HUES6 (cell line): ENCODE results near the gene EDEM1.
"Not testable (repeated sequence)": the region's sequence is repeated elsewhere in the genome, so short reads cannot be mapped to it uniquely, and the experiment has no call there.

Experiments used
- H3K27ac ChIP-seq: 2 replicates; pipeline ENCODE4 v1.7.0; 2013; ENCODE audit warnings: low read depth, mild to moderate bottlenecking, low read length, inconsistent platforms
- H3K27me3 ChIP-seq: 2 replicates; pipeline ENCODE4 v1.6.1; 2013; ENCODE audit warnings: low read length; ENCODE audit not compliant: control insufficient read depth, insufficient read depth
- H3K36me3 ChIP-seq: 2 replicates; pipeline ENCODE4 v1.6.1; 2013; ENCODE audit warnings: low read length; ENCODE audit not compliant: control insufficient read depth, insufficient read depth
- H3K4me1 ChIP-seq: 2 replicates; pipeline ENCODE4 v1.6.1; 2013; ENCODE audit warnings: low read length; ENCODE audit not compliant: control insufficient read depth, insufficient read depth
- H3K4me3 ChIP-seq: 2 replicates; pipeline ENCODE4 v1.5.1; 2013; ENCODE audit warnings: low read depth, low read length
- H3K9ac ChIP-seq: one replicate; pipeline ENCODE4 v1.6.1; 2013; ENCODE audit warnings: mild to moderate bottlenecking, low read length
- H3K9me3 ChIP-seq: 2 replicates; pipeline ENCODE4 v1.6.1; 2013; ENCODE audit warnings: low read depth, low read length; ENCODE audit not compliant: control insufficient read depth, insufficient read depth

The EDEM1 gene

GRCh38 chr3:5172018-5172417 lies 15.5 kb upstream of the EDEM1 start:
- Histone ChIP-seq H3K9me3 (no peaks in the 10 kb centered on the region), H3K9ac (no peak overlapping the region), H3K4me1 (no peaks in the 10 kb centered on the region), H3K36me3 (peaks cover 47% of the 10 kb centered on the region), H3K27me3 (no peaks in the 10 kb centered on the region), H3K27ac (no peak overlapping the region), H3K4me3 (no peak overlapping the region)

GRCh38 chr3:5179036-5179435 lies 8.5 kb upstream of the EDEM1 start:
- not testable (repeated sequence) for H3K4me1 ChIP-seq, H3K27ac ChIP-seq, H3K27me3 ChIP-seq, H3K9me3 ChIP-seq, H3K9ac ChIP-seq, H3K4me3 ChIP-seq
- H3K36me3 ChIP-seq = peaks cover 46% of the 10 kb centered on the region

GRCh38 chr3:5181469-5182141 lies 5.9 kb upstream of the EDEM1 start:
- Histone ChIP-seq H3K4me1 (peaks cover 9% of the 10 kb centered on the region; the same call in 1 of the 2 replicates), H3K4me3 (no peak overlapping the region), H3K36me3 (peaks cover 28% of the 10 kb centered on the region)

DNA sequence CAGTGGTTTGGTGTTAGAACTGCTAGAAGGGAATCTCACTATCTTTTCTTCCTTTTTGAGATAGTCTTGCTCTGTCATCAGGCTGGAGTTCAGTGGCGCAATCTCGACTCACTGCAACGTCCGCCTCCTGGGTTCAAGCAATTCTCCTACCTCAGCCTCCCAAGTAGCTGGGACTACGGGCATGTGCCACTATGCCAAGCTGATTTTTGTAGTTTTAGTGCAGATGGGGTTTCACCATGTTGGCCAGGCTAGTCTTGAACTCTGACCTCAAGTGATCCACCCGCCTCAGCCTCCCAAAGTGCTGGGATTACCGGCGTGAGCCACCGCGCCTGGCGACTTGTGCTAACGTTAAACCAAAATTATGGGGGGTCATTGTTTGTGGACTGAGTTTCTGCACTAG lies 3.8 kb upstream of the EDEM1 start:
- not testable (repeated sequence) for H3K4me1 ChIP-seq, H3K27ac ChIP-seq

More at GRCh38 chr3:5181469-5182141, 5.9 kb upstream of the EDEM1 start:
- Histone ChIP-seq H3K27me3 (no peaks in the 10 kb centered on the region), H3K9me3 (no peaks in the 10 kb centered on the region), H3K9ac (no peak overlapping the region), H3K27ac (no peak overlapping the region)

GRCh38 chr3:5184499-5184898 lies 3.0 kb upstream of the EDEM1 start:
- Histone ChIP-seq H3K9me3 (no peaks in the 10 kb centered on the region), H3K9ac (no peak overlapping the region), H3K27me3 (no peaks in the 10 kb centered on the region), H3K4me1 (peaks cover 15% of the 10 kb centered on the region), H3K36me3 (peaks cover 18% of the 10 kb centered on the region), H3K4me3 (no peak overlapping the region), H3K27ac (no peak overlapping the region)

More for the DNA sequence above, 3.8 kb upstream of the EDEM1 start:
- H3K27me3 ChIP-seq, H3K4me3 ChIP-seq, H3K9ac ChIP-seq, H3K9me3 ChIP-seq: not testable (repeated sequence)
- H3K36me3 ChIP-seq = peaks cover 19% of the 10 kb centered on the region

- H3K4me1 ChIP-seq = peaks cover 15% of the 10 kb centered on the region
- H3K27me3 ChIP-seq = no peaks in the 10 kb centered on the region
- H3K9me3 ChIP-seq = no peaks in the 10 kb centered on the region
- no peak overlapping the region for H3K9ac ChIP-seq
- H3K27ac ChIP-seq = no peak overlapping the region
- no peak overlapping the region for H3K4me3 ChIP-seq
- H3K36me3 ChIP-seq = peaks cover 14% of the 10 kb centered on the region
These were observed 2.3 kb upstream of the EDEM1 start for GRCh38 chr3:5185093-5185673.

GRCh38 chr3:5186089-5186857 lies 1.2 kb upstream of the EDEM1 start:
- Histone ChIP-seq H3K27me3 (no peaks in the 10 kb centered on the region), H3K4me1 (peaks cover 18% of the 10 kb centered on the region), H3K4me3 (peak overlapping the region; percentile 71; the same call in 1 of the 2 replicates), H3K9ac (no peak overlapping the region), H3K36me3 (peaks cover 9% of the 10 kb centered on the region), H3K27ac (no peak overlapping the region), H3K9me3 (no peaks in the 10 kb centered on the region)

- Histone ChIP-seq H3K9ac (peak overlapping the region; percentile 69), H3K27ac (no peak overlapping the region), H3K9me3 (no peaks in the 10 kb centered on the region), H3K4me3 (peak overlapping the region; percentile 71), H3K4me1 (peaks cover 21% of the 10 kb centered on the region), H3K36me3 (peaks cover 4% of the 10 kb centered on the region; the same call in 1 of the 2 replicates), H3K27me3 (no peaks in the 10 kb centered on the region)
These were observed 700 bp upstream of the EDEM1 start for GRCh38 chr3:5186858-5187155.

GRCh38 chr3:5187920-5188418 lies 462 bp downstream of the EDEM1 start:
- Histone ChIP-seq H3K9ac (peak overlapping the region; percentile 92), H3K4me1 (peaks cover 25% of the 10 kb centered on the region), H3K27ac (peak overlapping the region; percentile 95), H3K36me3 (no peaks in the 10 kb centered on the region), H3K9me3 (no peaks in the 10 kb centered on the region), H3K27me3 (no peaks in the 10 kb centered on the region), H3K4me3 (peak overlapping the region; percentile 83)

DNA sequence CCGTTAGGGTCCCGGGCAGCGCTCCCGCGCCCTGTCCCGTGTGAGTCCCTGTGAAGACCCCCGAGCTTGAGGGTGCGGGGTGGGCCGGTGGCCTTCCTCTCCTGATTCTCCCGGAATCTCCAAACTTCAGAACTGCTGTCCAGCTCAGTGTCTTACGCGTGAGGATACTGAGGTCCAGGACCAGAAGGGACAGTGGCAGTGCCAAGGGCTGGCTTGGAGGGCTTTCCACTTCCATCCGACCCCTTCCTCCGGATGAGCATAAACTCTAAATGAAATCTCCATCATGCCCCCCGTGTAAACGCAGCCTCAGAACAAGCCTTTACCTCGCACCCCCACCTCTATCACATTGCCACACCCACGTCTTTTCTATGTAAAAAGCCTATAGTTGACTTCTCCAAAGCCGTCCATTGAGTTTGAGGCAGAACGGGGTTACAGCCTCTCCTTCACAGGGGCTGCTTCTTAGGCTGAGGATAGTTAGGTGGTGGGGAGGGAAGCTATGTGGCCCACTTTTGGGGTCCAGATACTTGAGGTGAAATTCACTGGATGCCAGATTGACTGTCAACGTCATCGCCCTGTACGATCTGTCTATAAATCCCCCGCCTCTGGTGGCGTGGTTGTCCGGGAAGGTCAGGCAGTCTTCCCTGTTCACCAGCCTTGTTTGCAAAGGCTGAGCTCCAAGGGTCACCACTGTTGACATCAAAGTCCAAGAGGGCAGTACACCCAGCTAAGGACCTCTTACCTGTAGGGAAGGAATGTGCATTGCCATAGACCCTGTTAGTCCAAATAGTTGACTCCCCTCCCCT lies 1.1 kb downstream of the EDEM1 start:
- H3K27me3 ChIP-seq = no peaks in the 10 kb centered on the region
- H3K9me3 ChIP-seq = no peaks in the 10 kb centered on the region
- H3K4me1 ChIP-seq = peaks cover 25% of the 10 kb centered on the region
- H3K36me3 ChIP-seq = no peaks in the 10 kb centered on the region; the same call in 1 of the 2 replicates
- peak overlapping the region; percentile 92 for H3K9ac ChIP-seq
- H3K27ac ChIP-seq = 0 out of 2 replicates have a peak overlapping the region, but pooled peaks have one; percentile 95
- peak overlapping the region; percentile 83 for H3K4me3 ChIP-seq
